PC-3 (cell line): ENCODE measurements around the gene THEM4. TPM values are rescaled to one million over a fixed set of nuclear protein-coding genes. Genes with fewer than 3 reads are reported as not detected.

ENCODE experiments used
- ATAC-seq: fragments of 200-7000 bp; cut with Tn5 transposase; 2 replicates; pipeline ENCODE4 v1.9.1; 2020; ENCODE audit warnings: mild to moderate bottlenecking, moderate library complexity
- BruUV-seq: library from RNA; stranded (reverse); fragments of 400-500 nt; replicated peaks from 2 replicates; lab custom pipeline; 2021; lab: Mats Ljungman, UMichigan
- CTCF ChIA-PET: fragments of 300-600 bp; sonication (Branson Sonifier 250); formaldehyde crosslinking; loops from one replicate; lab custom pipeline; 2022; ENCODE audit warnings: antibody characterized with exemption; lab: Charles Lee
- POLR2A ChIA-PET: fragments of 300-600 bp; sonication (Branson Sonifier 250); formaldehyde crosslinking; loops from one replicate; lab custom pipeline; 2022; ENCODE audit warnings: antibody characterized with exemption; ENCODE audit not compliant: unreplicated experiment; lab: Charles Lee
- DNase-seq: peaks from one replicate; pipeline ENCODE4 v3.0.0-alpha.2; 2015
- H2AFZ ChIP-seq: fragments of 300-600 bp; sonication (generic); 2 replicates; pipeline ENCODE4 v1.6.0; 2016; ENCODE audit warnings: antibody characterized with exemption, low read length
- H3F3A ChIP-seq: fragments of 300-600 bp; sonication (generic); one replicate; pipeline ENCODE4 v1.6.0; 2017; ENCODE audit warnings: antibody characterized with exemption, low read length, control low read depth, mild to moderate bottlenecking; ENCODE audit not compliant: unreplicated experiment
- H3K27ac ChIP-seq: fragments of 300-600 bp; sonication (generic); 2 replicates; pipeline ENCODE4 v1.5.1; 2016; ENCODE audit warnings: mild to moderate bottlenecking, low read length
- H3K27me3 ChIP-seq: fragments of 300-600 bp; sonication (generic); 2 replicates; pipeline ENCODE4 v1.6.1; 2016; ENCODE audit warnings: low read length, mixed read lengths
- H3K36me3 ChIP-seq: fragments of 300-600 bp; sonication (generic); 2 replicates; pipeline ENCODE4 v1.6.1; 2016; ENCODE audit warnings: low read depth, mixed run types, low read length, mixed read lengths
- H3K4me1 ChIP-seq: fragments of 300-600 bp; sonication (generic); 2 replicates; pipeline ENCODE4 v1.5.1; 2016; ENCODE audit warnings: low read length; ENCODE audit not compliant: insufficient read depth
- H3K4me2 ChIP-seq: fragments of 300-600 bp; sonication (generic); 2 replicates; pipeline ENCODE4 v1.6.0; 2016; ENCODE audit warnings: low read length
- H3K4me3 ChIP-seq: fragments of 300-600 bp; sonication (generic); 2 replicates; pipeline ENCODE4 v1.5.1; 2016; ENCODE audit warnings: mild to moderate bottlenecking, low read length, mixed read lengths
- H3K79me2 ChIP-seq: fragments of 300-600 bp; sonication (generic); 2 replicates; pipeline ENCODE4 v1.6.1; 2017; ENCODE audit warnings: low read length, mixed read lengths
- H3K9ac ChIP-seq: fragments of 300-600 bp; sonication (generic); 2 replicates; pipeline ENCODE4 v1.6.0; 2016; ENCODE audit warnings: mild to moderate bottlenecking, low read length
- H3K9me2 ChIP-seq: fragments of 300-600 bp; sonication (generic); replicated peaks from 2 replicates; pipeline ENCODE4 v1.6.1; 2016; ENCODE audit warnings: mixed run types, low read length, mixed read lengths
- H3K9me3 ChIP-seq: fragments of 300-600 bp; sonication (generic); 2 replicates; pipeline ENCODE4 v1.6.1; 2016; ENCODE audit warnings: low read length, mixed read lengths
- H4K20me1 ChIP-seq: fragments of 300-600 bp; sonication (generic); 2 replicates; pipeline ENCODE4 v1.6.1; 2016; ENCODE audit warnings: low read length, mixed read lengths
- CTCF ChIP-seq: fragments of 300-600 bp; sonication (generic); conservative IDR thresholded peaks from 2 replicates; pipeline ENCODE4 v1.5.1; 2017; ENCODE audit warnings: antibody characterized with exemption, low read depth, mild to moderate bottlenecking, low read length
- EZH2 ChIP-seq: fragments of 300-600 bp; sonication (generic); IDR thresholded peaks from one replicate; pipeline ENCODE4 v1.6.1; 2017; ENCODE audit warnings: antibody characterized with exemption, mild to moderate bottlenecking, low read length; ENCODE audit not compliant: unreplicated experiment
- EZH2phosphoT487 ChIP-seq: fragments of 300-600 bp; sonication (generic); IDR thresholded peaks from 2 replicates; pipeline ENCODE4 v1.6.1; 2018; ENCODE audit warnings: mild to moderate bottlenecking, antibody characterized with exemption, low read length, borderline replicate concordance
- intact Hi-C: fragments of 100-400 bp; cut with micrococcal nuclease; formaldehyde crosslinking; loops from 2 replicates; pipeline ENCODE4 v1.9.0; 2023
- total RNA-seq: library from RNA; depleted of rRNA; stranded (reverse); fragments of >200 nt; gene quantifications from 2 replicates; pipeline ENCODE4 v1.2.3, GENCODE V29; 2014

The THEM4 gene
- total RNA-seq, 1 experiment from 2014 or later = 18.1 TPM

GRCh38 chr1:151841141-151841540 is 68.2 kb downstream of the THEM4 start:
- TF ChIP-seq EZH2 (no peak), EZH2phosphoT487 (no peak), CTCF (no peak)
- H3K27ac ChIP-seq = peak overlapping the region; percentile 97
- DNase-seq (peak; percentile 82), ATAC-seq (no peak)
- no peaks in the 10 kb centered on the region for H3F3A ChIP-seq
- BruUV-seq = no TSS peak
- no peak overlapping the region for H2AFZ ChIP-seq
- no peak overlapping the region for H3K9ac ChIP-seq
- H3K36me3 ChIP-seq = no peaks in the 10 kb centered on the region
- H3K9me3 ChIP-seq = no peaks in the 10 kb centered on the region
- no peaks in the 10 kb centered on the region for H4K20me1 ChIP-seq
- H3K4me1 ChIP-seq = peaks cover 50% of the 10 kb centered on the region
- ChIA-PET CTCF (interaction anchor here (2.1 kb wide), 1 partner anchor 161 kb away, joined by 6 read pairs; no protein-coding TSS in a partner anchor), POLR2A (interaction anchor here (0.6 kb wide), 1 partner anchor 40 kb away, joined by 4 read pairs; no protein-coding TSS in a partner anchor)
- H3K4me3 ChIP-seq = peak overlapping the region; percentile 73; the same call in 1 of the 2 replicates
- no peaks in the 10 kb centered on the region for H3K27me3 ChIP-seq
- peak overlapping the region; percentile 97 for H3K4me2 ChIP-seq
- H3K9me2 ChIP-seq = no peaks in the 10 kb centered on the region
- intact Hi-C loops = no loop called here
- H3K79me2 ChIP-seq = peaks cover 3% of the 10 kb centered on the region; the same call in 1 of the 2 replicates

- intact Hi-C loops = no loop called here
- H3K27ac ChIP-seq = peak overlapping the region; percentile 97
- POLR2A ChIA-PET = interaction anchor here (0.6 kb wide), 1 partner anchor 63 kb away, joined by 3 read pairs; no protein-coding TSS in a partner anchor
- H3K9me2 ChIP-seq = no peaks in the 10 kb centered on the region
- ATAC-seq = no peak
- peaks cover 51% of the 10 kb centered on the region for H3K4me1 ChIP-seq
- peak overlapping the region; percentile 88; the same call in 1 of the 2 replicates for H2AFZ ChIP-seq
- H3K4me2 ChIP-seq = peak overlapping the region; percentile 97
- BruUV-seq = no TSS peak
- no peaks in the 10 kb centered on the region for H3K27me3 ChIP-seq
- no peaks in the 10 kb centered on the region for H4K20me1 ChIP-seq
- peaks cover 3% of the 10 kb centered on the region; the same call in 1 of the 2 replicates for H3K79me2 ChIP-seq
- TF ChIP-seq EZH2 (no peak), CTCF (no peak), EZH2phosphoT487 (no peak)
- H3K9ac ChIP-seq = peak overlapping the region; percentile 96
- peak overlapping the region; percentile 73 for H3K4me3 ChIP-seq
- H3K36me3 ChIP-seq = no peaks in the 10 kb centered on the region
- no peaks in the 10 kb centered on the region for H3F3A ChIP-seq
- no peaks in the 10 kb centered on the region for H3K9me3 ChIP-seq
- DNase-seq = peak; percentile 10
- CTCF ChIA-PET = interaction anchor here (0.9 to 2.1 kb wide), 3 partner anchors 10 to 161 kb away, joined by 3 to 6 read pairs (median 3); no protein-coding TSS in a partner anchor
These were observed 68.9 kb downstream of the THEM4 start for GRCh38 chr1:151840421-151840820.
